Erythroblast (primary cell): Measurements from ENCODE around the gene ID2.

Experiments used
- DNase-seq, 2 experiments: peaks; one replicate each; lab custom pipeline; 2025; lab: John Stamatoyannopoulos, UW
- GATA1 ChIP-seq: IDR thresholded peaks from 2 replicates; pipeline ENCODE4 v1.6.1; 2011; ENCODE audit warnings: low read depth, mild to moderate bottlenecking, control low read depth, low read length, moderate library complexity
- POLR2A ChIP-seq: IDR thresholded peaks from 2 replicates; pipeline ENCODE4 v1.6.1; 2011; ENCODE audit warnings: mild to moderate bottlenecking, low read length

The ID2 gene

DNA sequence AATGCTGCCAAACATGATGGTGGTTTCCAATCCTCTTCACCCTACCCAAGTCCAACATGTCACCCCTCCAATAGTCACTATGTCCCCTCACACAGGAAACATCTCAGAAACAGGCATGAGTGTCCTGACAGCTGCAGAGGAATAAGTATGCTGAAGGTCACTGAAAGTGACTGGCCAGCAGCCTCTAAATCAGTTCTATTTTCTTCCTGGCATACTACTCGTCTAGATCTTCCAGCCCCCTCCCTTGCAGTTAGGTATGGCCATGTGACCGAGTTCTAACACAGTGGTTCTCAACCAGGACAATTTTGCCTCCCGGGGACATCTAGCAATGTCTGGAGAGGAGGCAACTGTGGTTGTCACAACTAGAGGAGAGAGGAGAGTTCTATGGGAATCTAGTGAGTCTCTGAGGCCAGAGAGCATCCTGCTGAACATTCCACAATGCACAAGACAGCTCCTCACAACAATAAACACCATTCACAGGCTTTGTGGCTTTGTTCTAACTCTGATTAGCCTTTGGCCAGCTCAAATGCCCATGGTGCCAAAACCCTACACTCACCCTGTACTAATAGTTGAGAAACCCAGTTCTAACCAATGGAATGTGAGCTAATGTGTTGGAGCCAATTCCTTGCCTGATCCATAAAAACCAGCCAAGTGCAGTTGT lies 12.6 kb upstream of the ID2 start:
- TF ChIP-seq GATA1 (no peak), POLR2A (no peak)
- no peak for DNase-seq

DNA sequence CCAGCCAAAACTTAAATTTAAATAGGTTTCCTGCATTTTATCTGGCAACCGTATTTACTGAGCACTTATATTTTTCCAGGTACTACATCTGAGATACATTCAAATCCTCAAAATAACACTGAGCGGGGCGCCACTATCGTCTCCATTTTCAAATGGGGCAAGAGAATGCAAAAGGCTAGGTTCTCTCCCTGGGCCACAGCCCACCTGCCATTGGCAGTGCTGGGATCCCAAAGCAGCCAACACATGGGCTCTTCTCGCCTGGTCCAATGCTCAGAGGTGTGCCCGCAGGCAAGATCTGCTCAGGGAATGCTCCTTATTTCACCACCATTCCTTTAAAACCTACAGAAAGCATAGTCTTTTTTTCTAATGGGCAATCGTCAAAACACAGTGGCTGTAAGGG lies 11.3 kb upstream of the ID2 start:
- DNase-seq = no peak
- TF ChIP-seq GATA1 = no peak
- no peak for TF ChIP-seq POLR2A

DNA sequence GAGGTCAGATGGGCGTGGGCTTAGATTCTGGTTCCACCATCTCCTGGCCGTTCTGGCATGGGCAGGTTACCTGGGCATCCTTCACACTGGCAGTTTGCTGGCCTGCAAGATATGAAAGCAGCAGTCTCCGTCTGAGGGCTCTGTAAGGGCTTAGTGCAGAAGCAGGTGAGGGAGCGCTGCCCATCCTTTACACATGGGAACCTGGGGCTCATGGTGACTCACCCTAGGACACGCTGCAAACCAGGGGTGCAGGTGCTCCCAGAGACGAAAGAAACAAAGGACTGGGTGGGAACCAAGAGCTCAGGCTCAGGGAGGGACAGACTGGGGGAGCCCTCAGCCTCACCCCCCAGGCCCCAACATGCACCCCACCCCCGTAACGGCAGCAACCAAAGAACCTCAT lies 10.7 kb upstream of the ID2 start:
- no peak for DNase-seq
- TF ChIP-seq POLR2A = no peak
- TF ChIP-seq GATA1 = no peak

DNA sequence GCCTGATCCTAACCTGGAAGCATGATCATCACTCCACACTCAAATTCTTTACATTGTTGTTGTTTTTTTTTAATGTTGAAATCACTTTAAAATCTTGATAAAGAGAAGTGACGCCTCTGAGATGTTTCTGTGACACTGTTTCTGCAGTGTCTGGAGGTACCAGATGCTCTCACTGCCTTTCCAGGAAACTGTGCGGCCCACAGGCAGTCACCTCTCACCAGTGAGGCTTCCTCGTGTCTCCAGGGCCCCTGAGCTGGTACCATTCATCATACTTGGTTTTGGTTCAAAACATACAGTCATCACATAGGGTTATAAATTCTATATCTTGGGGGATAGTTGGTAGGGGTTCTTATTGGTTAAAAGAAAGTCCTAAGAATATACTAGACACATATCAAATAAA lies 10.1 kb upstream of the ID2 start:
- TF ChIP-seq GATA1 (no peak), POLR2A (no peak)
- DNase-seq = no peak

DNA sequence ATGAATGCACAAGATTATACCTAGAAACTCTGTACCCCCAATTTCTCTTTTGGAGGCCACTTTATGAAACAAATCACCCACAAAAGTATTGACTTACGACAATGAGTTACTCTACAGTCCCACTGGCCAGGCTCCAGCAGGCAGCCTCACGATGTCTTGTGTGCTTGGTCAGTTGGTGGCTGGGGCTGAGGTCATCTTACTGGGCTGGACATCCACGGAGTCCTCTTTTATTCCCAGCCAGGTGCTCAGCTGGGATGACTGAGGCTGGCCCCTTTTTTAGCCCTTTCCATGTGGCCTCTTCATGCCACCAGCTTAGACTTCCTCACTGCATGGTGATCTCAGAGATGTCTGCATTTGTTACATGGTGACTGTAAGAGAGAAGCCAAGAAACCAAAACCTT lies 8.9 kb upstream of the ID2 start:
- DNase-seq = no peak

DNA sequence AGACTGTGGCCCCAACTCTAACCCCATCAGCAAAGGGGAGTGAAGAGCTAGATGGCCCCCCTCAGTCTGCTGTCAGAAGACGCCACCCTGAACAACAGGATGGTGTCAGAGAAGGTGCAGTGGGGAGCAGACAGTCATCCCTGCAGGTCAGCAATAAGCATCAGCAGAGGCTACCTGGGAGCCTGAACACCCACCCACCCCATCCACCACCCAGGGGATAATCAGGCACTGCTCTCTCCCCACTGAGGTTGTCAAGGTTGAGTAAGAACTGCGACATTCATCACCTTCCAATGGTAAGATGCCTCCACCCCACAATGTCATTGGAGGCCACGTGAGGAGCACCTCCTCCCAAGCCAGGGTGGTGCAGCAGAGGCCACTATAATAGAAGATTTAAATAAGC lies 8.5 kb upstream of the ID2 start:
- DNase-seq = no peak
- TF ChIP-seq GATA1 (no peak), POLR2A (no peak)

More for the DNA sequence above, 8.9 kb upstream of the ID2 start:
- TF ChIP-seq GATA1 = no peak
- no peak for TF ChIP-seq POLR2A

DNA sequence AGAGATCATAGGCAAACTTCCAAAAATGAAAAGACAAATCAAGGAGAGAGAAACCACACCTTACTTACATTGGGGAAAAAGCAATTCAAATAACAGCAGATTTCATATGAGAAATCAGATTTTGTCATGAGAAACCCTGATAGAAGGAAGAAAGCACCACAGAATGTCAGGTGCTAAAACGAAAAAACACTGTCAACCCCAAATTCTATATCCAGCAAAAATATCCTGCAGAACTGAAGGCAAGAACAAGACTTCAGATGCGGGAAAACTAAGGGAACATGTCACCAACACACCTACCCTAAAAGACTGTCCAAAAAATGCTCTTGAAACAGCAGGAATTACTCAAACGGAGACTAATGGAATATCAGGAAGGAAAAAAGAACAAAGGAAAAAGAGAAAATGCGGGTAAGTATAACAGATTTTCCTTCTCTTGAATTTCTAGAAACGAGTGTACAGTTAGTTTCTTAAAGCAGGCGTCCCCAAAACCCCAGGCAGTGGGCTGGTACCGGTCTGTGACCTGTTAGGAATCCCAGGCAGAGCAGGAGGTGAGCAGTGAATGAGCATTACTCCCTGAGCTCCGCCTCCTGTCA lies 7.3 kb upstream of the ID2 start:
- no peak for TF ChIP-seq POLR2A
- TF ChIP-seq GATA1 = no peak
- DNase-seq = peak; percentile 21 to 25

DNA sequence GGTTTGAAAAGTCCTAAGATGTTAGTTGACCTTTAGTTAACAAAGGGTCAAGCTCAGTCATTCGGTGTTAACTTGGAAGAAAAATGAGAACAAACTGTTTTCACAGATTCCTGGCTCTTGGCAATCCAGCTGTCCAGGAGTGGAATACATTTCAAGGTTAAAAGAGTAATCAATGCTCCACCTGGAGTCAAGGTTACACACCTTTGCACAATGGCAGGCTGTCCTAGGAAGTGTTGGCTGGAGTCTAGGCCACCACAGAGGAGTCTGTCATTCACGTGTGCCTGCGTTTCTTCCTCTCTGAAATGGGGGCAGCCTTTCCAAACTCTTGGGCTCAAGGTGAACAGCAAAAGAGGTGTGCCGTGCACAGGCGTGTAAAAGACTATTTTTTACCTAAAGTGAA lies 6.3 kb upstream of the ID2 start:
- no peak for DNase-seq
- TF ChIP-seq GATA1 (no peak), POLR2A (no peak)

DNA sequence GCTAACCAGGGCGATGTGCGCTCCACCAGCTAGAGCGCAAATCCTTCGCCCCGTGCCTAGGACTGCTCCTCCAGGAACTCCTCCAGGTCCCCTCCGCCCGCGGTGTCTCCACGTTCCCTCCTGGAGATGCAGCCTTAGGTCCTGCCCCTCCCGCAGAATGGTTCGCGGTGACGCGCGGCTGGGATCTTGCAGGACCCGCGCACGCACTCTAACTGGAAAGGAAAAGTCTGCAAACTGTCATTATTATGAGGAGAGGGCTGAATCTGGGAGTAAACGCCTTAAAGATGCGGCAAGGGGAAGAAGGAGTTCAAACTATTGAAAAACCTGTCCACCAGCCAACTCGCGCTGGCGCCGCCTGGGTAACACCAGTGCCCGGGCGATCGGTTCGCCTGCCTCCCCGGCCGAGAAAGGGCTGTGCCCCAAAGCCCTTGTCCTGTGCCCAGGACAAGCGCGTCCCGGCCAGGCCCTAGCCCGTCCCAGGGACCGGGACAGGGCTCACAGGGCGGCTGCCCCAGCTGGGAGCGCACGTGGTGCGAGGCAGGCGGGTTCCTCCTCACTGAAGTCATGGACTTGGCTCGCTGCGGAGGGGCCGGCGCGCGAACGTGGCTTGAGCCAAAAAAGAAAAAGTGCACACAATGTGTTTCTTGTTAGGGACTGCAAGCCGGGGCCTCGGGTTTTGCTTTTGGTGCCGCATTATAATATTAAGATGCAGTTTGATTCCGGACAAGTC lies 5.5 kb upstream of the ID2 start:
- peak; percentile 72 for DNase-seq
- TF ChIP-seq POLR2A (peak; percentile 50), GATA1 (no peak)

DNA sequence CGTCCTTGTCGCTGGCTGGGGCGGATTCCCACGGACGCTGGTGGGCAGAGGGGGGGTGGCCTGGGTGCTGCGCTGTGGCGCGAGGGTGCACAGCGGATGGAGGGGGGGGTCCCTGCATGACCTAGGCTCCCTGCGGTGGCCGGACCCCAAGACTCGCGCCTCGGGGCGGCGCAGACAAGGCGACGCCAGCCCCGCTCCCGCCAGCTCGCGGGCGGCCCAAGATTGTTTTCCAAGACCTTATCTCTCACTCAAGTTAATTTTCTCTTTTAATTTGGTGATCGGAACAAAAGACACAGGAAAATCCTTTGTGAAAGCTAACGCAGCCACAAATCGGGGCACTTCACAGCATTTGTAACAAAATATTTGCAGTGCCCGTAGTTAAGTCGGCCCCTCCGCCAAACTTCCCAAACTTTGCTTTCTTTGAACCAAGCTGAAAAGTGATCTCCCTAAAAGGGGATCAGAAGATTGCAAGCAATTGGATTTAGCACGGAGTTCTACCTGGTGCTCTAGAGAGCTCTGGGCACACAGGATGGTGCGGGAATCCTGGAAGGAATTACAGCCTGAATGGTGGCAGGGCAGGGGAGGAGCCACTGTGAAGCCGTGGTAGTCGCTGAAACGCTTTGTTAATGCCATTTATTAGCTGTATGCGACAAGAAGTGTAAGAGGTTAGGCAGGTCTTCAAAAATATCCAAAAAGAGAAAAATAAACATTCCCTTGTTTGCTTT lies 4.8 kb upstream of the ID2 start:
- TF ChIP-seq POLR2A (no peak), GATA1 (no peak)
- DNase-seq = peak in 1 of 2 experiments; percentile 64

DNA sequence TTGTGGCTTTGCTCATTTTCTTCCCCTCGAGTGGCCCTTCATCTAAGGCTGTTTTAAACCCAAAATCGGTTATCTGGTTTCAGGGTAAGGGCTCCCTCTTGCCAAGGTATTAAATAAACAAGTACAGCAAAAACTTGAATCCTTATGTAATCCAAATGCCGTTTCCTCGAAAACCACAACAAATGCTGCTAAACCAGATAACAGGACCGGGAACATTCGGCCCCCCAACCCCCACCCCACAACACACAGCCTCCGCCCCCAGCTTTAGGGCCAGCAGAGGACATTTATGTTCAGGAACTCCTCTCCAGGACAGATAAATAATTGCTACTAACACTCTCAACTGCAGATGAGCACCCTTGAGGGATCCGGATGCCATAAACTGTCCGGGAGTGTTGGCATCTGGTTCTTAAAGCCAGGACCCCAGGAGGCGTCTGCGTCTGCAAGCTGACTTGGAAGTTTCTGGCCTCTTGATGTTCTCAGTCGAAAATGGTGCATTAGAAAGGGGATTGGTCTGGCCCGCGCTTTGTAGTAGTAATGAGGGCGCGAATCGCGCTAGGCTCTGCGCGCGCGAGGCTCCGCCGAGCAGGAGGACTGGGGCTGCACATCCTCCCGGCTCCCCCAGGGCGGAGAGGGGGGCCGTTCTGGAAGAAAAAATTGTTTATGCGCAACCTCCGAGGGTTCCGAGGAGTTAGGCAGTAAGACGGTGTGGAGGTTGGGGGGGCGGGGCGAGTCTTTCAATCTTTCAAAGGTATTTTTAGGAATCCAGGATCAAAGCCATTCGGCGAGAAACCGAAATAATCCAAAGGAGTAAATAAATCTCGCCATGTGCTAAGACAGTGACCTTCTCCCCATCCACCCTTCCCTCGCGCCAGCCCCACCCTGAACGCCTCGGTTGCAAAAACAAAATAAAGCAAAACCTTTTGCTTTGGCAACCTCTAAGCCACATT lies 3.9 kb upstream of the ID2 start:
- DNase-seq = peak; percentile 76 to 85
- TF ChIP-seq GATA1 (no peak), POLR2A (peak; percentile 58)

DNA sequence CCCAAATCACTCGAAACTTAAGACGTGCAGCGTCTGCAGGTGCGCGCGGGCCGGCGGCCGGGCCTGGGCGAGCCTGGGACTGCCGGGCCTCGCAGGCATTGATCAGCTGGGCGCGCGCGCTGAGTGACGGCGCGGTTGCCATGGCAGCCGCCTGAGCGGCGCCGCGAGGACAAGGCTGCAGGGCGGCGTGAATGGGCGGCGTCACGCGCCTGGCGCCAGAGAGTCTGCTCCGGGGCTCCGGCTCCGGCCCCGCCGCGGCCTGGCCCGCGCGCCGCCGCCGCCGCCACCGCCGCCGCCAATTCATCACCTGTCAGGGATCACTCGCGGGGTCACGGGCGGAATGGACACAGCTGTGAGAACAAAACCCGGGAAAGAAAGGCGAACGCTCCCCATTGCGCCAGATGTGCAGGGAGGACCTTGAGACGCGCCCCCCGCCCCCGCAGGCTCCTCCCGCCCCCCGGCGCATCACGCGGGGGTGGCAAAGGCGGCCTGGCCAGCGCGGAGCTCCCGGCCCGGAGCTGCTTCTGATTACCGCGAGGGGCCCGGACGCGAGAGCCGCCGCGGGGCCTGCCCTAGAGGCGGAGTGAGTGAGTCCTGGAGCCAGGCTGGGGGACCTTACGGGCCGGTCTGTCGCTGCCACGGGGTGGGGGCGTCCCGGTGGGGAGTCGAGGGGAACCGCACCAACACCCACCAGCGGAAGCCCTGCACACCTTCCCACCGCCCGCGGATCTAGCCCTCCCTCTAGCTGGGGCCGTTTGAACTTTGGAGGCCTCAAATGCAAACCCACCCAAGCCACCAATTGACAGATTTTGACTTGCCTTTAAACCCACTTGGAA lies 2.9 kb upstream of the ID2 start:
- TF ChIP-seq GATA1 = no peak
- TF ChIP-seq POLR2A = peak; percentile 52
- DNase-seq = peak; percentile 95
